Mammary epithelial cell (primary cell): ENCODE results near the gene PMPCA.

Experiments
- CTCF ChIP-seq, 2 donors: IDR thresholded peaks in 1 of 2; conservative IDR thresholded peaks in 1 of 2; 2 replicates each; pipeline ENCODE4 v1.5.1; 2011 to 2012; ENCODE audit warnings: inconsistent platforms in 2 of 2, low read length in 2 of 2, mild to moderate bottlenecking in 2 of 2, control low read depth in 1 of 2, low read depth in 1 of 2; ENCODE audit not compliant: insufficient read depth in 1 of 2; ENCODE audit errors: extremely low read depth in 1 of 2
- EZH2 ChIP-seq: IDR thresholded peaks from 2 replicates; pipeline ENCODE4 v1.6.1; 2012; ENCODE audit warnings: low read length, inconsistent platforms, borderline replicate concordance

DNA sequence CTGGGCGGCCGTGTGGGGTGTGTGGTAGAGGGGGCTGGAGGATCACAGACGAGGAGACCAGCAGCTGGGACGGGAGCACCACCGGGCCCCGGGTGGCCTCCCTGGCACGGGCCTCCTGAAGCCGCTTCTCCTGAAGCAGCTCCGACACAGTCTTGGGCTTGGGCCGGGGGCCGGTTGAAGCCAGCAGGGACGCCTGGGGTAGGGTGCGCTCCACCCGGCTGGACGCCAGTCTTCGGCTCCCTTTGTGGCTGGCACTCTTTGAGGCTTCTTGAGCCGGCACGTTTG, 31.5 kb upstream of the PMPCA start:
- TF ChIP-seq CTCF (conservative IDR thresholded peaks at IDR 0.05 in 1 of 2, IDR thresholded peaks at IDR 0.05 in 1 of 2; ENCODE audit: extremely low read depth in 1 of 2, insufficient read depth in 1 of 2, low read depth in 1 of 2, low read length in 2 of 2) (no peak), EZH2 (no peak)
